Measurements from ENCODE around the gene PIM3.

PIM3 gene

GRCh38 chr22:49928555-49929210, 31.9 kb upstream of the PIM3 start:
- peak in 1 of 2 experiments; percentile 22 for DNase-seq

DNA sequence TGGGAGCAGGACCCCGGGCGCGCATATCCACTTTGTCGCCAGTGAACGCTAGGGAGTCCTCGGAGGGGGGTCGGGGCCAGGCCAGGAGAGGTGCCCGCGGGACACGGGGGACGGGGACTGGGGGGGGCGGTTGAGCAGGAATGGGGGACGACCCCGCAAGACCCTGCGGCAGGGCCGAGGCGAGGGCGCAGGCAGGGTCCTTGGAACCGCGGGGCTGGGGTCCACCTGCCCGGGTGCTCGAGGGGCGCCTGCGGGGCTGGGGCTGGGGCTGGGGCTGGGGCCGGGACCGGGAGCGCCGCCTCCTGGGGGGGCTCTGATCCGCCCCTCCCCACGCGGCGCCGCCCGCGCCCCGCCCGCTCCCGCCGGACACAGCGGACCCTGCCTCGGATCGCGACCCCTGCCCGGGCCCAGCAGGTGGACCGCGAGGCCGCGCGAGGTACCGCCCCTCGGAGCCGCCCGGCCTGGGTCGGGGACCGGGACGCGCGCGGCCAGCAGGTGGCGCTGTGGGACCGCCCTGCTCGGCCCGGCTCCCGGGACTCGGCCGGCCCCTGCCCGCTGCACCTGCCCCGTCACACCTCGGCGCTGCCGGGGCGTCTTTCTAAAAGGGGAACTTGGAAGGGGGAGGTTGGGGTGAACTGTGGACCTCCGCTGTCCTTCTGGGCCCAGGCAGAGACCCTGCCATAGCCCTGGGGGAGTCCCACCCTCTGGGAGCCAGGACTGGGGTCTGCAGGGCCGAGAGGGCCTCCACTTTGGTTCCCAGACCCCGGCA, 31.2 kb upstream of the PIM3 start:
- DNase-seq = peak; percentile 82 to 89

GRCh38 chr22:49929994-49930575, 30.5 kb upstream of the PIM3 start:
- no peak for DNase-seq

DNA sequence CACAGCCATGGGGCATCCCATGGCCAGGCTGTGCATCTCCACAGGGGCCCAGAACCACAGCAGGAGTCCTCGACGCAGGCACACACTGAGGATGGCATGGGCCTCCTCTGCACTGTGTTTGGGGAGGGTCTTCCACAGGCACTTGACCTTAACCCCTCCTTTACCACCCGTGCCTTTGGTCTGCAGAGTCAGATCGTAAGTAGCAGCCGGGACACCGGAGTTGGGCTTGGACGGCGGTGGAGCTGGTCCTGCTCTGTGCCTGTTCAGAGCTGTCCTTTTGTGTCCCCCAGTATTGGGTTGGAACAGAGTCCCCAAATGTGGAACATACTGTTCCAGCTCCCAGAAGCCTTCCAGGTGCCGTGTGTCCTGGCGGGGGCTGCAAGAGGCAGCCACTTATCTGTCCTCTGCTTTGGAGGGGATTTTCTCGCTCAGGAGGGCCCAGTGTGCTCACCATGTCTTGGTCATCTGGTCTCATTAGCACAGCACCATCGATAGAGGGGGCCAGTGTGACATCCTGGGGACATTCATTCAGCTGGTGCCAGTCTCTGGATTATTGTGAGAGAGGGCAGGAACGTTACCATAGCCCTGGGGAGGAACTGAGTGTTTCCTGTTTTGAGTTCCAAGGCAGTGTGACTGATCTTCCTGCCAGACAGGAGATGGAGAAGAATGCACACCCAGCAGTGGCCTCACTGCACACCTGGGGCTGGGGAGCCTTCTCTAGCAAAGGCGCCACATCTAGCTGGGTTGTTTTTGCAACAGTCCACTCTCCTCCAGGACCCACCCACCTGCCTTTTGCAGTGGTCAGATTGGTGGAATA, 29.8 kb upstream of the PIM3 start:
- peak; percentile 68 to 72 for DNase-seq

DNA sequence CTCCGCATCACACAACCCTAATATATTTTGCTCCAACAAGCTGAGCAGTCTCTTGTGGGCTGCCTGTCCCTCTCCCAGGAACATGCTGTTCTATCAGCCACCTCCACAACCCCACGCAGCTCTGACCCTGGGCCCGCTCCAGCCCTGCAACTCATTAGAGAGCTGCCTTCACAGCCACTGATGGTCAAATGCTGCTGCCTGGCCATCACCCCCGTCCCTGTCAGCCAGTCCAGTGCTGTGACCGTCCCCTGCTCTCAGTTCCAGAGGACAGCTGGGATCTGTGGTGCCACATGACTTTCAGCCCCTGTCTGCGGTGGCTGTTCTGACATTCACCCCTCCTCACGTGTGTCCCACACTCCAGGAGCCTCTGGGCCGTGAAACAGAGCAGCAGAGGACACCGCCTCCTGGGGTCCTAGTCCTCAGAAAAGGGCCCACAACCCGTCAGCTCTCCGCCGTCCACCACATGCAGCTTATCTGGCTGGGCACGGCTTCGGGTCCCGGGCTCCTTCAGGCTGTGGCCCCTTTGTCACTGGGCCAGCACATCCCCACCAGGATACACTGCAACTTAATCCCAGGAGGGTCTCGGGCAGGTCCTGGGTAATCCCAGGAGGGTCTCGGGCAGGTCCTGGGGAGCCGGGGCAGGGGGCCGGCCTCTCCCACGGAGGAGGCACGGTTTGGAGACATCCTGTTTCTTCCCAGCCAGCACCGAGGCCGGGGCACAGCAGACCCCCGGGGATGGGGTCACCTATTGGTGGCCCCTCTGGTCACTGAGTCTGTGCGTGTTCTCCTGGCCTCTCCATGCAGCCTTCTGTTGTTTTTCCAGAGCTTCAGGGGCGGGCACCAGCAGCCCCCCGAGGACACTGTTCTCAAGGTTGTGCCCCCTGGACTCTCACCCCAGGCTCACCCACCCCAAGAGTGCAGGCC, 27.1 kb upstream of the PIM3 start:
- DNase-seq = no peak

- DNase-seq = peak; percentile 60 to 64
Observed at GRCh38 chr22:49934160-49934890, 26.2 kb upstream of the PIM3 start.

- peak; percentile 93 to 95 for DNase-seq
Observed at GRCh38 chr22:49934891-49935557, 25.5 kb upstream of the PIM3 start.

GRCh38 chr22:49935561-49935960, 25.0 kb upstream of the PIM3 start:
- DNase-seq = no peak

DNA sequence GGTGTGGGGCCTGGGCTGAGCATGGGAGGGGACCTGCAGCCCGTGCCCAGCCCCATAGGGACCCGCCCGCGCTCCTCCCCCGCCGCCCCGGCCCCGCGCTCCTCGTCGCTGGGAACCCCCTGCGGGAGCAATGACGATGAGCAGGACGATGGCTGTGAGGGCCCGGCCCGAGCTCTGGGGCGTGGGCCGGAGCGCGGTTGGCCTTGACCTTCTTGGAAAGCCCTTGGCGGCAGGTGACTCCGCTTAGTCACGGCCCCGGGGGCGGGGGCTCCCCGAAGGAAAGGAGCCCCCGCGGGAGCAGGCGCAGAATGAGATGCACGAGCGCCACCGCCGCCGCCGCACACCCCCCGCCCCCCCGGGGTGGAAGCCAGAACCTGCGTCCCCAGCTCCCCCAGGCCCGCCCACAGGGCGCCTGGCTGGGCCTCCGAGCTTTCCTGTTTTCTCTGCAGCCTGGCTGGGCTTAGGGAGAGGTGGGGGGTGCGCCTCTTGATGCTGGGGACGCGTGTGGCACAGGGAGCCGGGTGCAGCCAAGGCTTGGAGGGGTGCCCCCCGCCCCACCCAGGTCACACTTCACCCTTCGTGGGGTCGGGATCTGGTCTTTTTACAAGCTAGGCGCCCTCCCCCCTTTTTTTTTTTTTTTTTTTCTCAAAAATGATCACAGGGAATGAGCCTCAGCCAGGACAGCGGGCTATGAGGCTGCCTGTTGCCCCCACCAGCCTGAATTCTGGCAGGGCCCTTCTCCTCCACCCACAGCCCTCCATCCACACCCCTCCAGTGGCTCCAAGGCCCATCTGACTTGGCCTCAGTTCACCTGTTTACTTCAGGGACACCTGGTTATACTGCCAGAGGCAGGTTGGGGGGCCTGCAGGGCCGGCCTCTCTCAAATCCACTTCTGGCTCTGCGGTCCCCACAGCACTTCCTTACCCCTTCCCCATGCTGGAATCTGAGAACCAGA, 24.3 kb upstream of the PIM3 start:
- peak; percentile 99 for DNase-seq

DNA sequence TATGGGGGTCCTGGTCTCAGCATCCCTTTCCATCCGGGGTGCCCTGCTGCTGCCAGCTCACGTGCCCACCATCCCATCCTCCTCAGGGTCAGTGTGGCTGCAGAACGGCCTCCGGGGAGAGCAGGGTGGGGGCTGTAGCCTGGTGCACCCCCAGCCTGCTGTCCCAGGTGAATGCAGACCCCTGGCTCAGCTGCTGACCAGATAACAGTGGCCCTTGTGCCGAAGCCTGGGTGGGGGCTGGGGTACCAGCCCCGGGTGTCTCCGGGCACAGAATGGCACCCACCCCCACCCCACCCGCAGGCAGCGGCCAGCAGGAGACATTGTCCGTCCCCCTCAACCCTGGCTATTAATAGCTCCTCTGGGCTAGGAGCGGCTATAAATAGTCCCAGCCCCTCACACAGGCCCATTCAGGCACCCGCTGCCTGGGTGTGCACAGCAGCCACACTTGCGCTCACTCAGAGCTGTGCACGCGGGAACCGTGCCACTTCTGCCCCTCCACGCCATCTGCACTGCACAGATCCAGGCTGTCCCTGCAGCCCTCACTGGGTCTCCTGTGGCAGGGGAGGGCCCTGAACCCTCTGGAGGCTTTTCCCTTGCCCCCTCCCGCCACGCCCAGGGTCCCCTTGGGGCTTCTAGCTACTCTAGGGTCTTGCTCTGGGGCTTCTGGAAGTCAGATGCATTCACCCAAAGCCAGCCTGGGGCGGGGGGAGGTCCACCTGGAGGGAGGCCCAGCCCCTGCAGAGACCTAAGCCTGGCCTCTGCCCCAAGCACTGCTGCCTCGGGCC, 23.4 kb upstream of the PIM3 start:
- DNase-seq = no peak

GRCh38 chr22:49937758-49938564, 22.6 kb upstream of the PIM3 start:
- DNase-seq = no peak

- no peak for DNase-seq
Observed at GRCh38 chr22:49938565-49939136, 21.9 kb upstream of the PIM3 start.

DNA sequence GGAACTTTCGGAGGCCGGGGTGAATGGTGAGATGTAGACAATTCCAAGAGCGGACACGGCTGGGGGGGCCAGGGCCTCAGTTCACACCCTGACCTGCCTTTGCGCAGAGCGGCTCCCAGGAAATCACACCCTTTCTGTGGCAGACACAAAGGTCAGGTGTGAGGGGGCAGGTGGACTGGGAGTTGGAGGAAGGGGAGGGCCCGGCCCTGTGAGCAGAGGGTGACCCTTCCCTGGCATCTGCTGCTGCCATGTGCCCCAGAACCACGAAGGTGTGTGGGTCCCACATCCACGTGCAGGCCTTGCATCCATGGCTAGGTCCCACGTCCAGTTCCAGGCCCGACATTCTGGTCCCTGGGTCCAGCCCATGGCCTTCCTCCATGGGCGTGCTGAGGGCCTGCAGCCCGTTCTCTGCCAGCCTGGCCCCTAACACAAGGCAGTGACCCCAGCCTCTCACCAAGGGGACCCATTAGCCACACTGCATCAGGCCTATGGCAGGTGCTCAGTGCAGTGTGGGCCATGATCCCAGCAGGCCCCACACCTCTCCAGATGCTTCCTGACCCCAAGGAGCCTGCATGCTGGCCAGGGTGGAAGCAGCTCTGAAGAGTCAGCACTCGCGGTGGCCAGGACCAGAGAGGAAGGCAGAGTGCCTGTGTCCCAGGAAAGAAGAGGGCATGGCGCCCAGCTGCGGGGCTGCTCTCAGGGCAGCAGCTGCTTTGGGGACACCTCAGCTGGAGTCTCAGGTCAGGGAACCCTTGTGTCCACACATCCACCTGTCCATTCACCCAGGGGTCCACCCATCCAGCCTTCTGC, 18.9 kb upstream of the PIM3 start:
- DNase-seq = no peak

DNA sequence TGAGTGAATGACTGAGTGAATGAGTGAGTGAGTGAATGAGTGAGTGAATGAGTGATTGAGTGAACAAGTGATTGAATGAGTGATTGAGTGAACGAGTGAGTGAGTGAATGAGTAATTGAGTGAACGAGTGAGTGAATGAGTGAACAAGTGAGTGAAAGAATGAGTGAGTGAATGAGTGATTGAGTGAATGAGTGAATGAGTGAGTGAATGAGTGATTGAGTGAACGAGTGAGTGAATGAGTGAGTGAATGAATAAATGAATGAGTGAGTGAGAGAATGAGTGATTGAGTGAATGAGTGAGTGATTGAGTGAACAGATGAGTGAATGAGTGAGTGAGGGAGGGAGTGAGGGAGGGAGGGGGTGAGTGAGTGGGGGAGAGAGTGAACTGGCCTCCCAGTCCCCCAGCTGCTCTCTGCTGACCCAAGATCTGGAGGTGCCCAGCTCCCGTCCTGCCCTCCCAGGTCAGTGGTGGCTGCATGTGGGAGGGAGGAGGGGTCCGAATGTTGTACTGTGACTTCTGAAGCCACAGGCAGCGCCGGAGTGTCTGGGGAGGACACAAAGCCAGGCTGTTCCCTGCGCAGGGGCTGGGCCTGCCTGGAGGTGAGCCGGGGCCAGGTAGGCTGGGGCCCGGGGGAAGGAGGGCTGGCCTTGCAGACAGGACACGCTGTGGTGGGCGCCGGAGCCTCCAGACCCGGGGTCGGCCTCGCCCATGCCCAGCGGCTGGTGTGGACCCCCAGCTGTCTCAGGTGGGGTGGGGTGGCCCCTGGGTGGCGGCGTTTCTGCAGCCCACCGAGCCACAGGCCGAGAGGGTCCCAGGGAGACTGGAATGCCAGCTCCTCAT, 17.8 kb upstream of the PIM3 start:
- no peak for DNase-seq

DNA sequence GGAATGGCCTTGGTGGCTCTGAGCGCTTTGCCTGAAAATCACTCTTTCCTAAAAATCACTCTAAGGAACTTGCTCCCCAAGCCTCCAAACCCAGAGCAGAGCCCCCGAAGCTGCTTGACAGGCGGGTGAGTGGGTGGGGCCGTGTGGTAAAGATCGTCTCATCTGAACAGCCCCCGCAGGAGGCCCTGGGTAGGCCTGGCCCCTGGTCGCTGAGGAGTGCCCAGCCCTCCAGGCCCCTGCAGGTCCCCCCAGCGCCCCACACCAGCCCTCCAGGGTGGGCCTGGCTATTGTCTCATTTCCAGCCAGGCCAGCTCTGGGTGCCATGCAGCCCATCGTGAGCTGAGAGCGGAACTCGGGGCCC, 17.2 kb upstream of the PIM3 start:
- DNase-seq = no peak

Data from activated T-cell treated with anti-CD3 and anti-CD28 coated beads, Interleukin-2, amount 50 U/mL, for 48 hours (primary cell).